NK-92 treated with Interleukin-12 subunit alpha and Interleukin-12 subunit beta, amount 100 ng/mL, for 24 hours (cell line): ENCODE measurements around the gene FGD6.
"Not testable (repeated sequence)": the region's sequence is repeated elsewhere in the genome, so short reads cannot be mapped to it uniquely, and the experiment has no call there.

ENCODE experiments used
- DNase-seq: peaks from one replicate; lab custom pipeline; 2025; lab: John Stamatoyannopoulos, UW

FGD6 gene

GRCh38 chr12:95178136-95178535, 39.1 kb downstream of the FGD6 start:
- DNase-seq: no peak

DNA sequence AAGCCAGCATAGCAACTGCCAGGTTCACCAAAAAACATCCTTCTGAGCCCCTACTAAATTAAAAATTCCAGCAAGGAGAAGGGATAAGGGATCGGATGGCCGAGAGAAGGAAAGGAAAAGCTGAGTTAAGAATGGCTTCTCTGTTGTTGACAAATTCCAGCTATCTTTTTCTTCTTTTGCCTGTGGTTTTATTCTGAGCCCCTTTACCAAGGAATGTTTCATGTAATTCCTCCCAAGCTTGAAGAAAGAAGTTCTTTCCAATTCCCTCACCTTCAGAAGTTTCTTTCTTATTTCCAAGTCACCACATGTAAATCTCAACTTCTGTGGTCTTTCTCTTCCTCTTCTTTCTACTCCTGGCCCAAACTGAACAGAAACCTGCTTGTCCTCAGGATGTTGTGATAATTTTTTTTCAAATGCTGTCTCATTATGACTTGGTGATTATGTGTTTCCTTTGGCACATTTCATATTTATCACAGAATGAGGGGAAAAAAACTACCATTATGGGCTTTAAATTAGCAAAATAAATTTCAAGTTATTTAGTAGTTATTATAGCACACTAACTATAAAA, 40.0 kb downstream of the FGD6 start:
- DNase-seq: no peak

GRCh38 chr12:95173392-95174251, 43.6 kb downstream of the FGD6 start:
- DNase-seq: no peak

DNA sequence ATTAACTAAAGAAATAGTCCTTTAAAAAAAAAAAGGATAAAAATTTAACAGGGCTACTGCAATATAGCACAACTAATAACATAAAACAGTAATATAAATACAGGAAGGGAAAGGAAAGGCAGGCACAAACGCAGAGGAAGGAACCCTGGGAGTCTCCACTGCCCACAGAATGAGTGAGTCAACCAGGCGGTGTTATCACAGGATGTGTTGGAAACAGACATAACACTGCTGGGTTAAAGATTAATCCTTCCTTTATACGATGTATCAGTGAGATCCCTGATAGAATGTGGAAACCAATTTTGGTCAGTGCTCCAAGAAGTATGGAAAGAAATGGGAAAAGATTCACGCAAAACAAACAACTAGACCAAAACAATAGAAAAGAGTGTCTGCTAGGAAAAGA, 47.9 kb downstream of the FGD6 start:
- no peak for DNase-seq

GRCh38 chr12:95168746-95169145, 48.5 kb downstream of the FGD6 start:
- DNase-seq: no peak

- no peak for DNase-seq
These were observed 52.6 kb downstream of the FGD6 start for GRCh38 chr12:95164656-95165055.

DNA sequence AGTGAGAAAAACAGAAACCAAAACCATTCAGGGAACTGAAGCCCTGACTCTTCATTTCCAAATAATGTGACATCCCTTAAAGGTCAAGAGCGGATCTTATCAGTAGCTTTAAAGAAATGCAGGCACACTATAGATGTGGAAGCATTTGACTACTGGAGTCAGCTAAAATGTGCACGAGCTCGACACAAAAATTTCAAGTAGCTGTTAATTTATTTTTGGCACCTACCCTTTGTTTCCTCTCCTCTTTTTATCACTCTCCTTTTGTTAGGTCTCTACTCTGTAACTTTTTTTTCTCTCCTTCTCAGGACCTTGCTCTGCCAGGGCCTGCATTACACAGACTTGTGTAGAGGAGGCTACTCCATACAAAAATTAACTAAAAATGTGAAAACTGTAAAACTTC, 58.3 kb downstream of the FGD6 start:
- no peak for DNase-seq

DNA sequence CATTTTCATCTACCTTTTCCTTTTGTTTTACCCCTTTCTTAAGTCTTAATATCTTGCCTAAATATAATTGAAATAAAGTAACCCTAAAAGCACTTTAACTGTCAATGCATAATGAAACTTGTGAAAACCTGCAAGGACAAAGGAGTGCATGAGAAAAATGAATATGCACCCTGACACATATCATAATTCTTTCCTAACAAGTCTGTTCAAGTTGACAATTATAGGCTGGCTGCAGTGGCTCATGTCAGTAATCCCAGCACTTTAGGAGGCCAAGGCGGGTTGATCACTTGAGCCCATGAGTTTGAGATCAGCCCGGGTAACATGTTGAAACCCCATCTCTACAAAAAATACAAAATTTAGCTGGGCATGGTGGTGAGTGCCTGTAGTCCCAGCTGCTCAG, 65.4 kb downstream of the FGD6 start:
- DNase-seq: no peak

GRCh38 chr12:95151406-95151805, 65.9 kb downstream of the FGD6 start:
- no peak for DNase-seq

- no peak for DNase-seq
These were observed 66.8 kb downstream of the FGD6 start for GRCh38 chr12:95150501-95150900.

DNA sequence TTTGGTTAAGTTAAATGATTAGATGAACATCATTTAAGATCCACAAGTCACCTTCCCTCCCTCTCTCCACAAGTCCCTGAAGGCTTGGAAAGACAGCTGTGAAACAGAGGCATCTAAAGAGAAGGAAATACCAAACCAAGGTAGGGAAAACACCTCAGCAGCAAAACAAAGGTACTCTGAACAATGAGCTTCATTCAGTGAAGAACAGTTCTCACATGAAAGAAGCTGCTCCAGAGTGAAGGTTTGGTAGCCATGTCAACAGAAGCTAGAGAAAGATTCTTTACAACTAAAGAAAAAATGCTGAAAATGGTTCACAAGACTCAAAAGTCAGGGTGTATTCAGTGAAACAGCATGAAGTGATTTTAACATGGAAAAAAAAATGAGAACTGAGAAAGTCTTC, 69.4 kb downstream of the FGD6 start:
- DNase-seq: no peak

- DNase-seq: no peak
These were observed 70.5 kb downstream of the FGD6 start for GRCh38 chr12:95146769-95147168.

DNA sequence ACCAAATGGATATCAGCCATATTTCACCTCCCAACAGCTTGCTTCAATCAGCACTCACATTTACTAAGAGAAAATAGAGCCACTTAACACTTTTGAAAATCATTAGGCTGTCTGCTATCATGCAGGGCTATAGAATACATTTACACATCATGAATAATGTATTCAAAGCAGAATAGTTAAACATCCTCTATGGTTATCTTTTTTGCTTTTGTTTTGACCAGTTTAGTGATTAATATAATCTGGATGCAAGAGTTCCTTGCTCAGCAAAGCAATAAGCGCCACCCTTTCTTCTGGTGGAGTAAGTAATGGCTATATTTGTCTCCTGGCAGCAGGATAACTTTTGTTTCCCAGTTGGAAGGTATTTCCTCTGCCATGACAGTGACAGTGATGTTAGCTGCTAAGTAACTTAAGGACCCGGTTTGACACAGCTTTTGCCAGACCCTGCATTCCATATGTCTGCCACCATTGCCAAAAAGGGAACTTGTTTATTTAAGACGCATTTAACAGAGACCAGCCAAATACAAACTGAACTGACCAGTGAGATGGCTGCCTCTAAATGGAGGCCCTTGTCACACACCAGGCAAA, 73.6 kb downstream of the FGD6 start:
- DNase-seq: no peak

GRCh38 chr12:95142431-95143151, 74.7 kb downstream of the FGD6 start:
- no peak for DNase-seq

DNA sequence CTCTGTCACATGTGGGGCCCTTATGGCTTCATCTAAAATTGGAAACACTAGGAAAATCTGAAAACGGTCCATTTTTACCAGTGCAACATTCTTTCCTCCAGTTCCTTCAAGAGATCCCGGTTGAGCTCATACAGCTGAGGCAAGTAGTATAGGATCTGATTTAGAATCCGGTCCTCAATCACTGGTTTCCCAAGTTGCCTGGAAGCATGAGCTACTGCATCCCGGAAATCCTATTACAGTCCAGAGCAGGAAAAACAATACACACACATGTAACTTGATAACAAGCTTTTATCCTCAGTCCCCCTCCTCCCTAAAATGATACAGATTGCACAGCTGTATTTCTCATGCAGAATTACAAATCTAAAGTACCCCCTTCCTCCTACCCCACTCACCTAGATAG, 76.0 kb downstream of the FGD6 start:
- no peak for DNase-seq

DNA sequence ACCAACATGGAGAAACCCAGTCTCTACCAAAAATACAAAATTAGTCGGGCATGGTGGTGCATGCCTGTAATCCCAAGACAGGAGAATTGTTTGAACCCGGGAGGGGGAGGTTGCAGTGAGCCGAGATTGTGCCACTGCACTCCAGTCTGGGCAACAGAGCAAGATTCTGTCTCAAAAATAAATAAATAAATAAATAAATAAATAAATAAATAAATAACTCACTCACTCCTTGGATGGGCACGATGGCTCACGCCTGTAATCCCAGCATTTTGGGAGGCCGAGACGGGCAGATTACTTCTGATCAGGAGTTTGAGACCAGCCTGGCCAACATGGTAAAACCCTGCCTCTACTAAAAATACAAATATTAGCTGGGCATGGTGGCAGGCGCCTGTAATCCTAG, 79.2 kb downstream of the FGD6 start:
- DNase-seq: not testable (repeated sequence)

DNA sequence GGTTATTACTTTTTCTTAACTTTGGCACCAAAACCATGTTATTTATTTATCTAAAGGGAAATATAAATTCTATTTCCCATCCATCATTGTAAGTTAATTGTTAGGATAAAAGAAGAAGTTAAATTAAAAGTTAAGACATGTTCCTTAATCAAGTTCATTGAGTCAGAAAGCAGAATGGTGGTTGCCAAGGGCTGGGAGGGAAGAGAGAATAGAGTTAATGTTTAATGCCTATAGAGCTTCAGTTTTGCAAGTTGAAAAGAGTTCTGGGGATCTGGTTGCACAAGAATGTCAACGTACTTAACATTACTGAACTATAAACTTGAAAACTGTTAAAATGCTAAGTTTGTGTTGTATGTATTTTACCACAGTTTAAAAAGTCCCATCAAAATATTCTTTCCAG, 80.7 kb downstream of the FGD6 start:
- no peak for DNase-seq

DNA sequence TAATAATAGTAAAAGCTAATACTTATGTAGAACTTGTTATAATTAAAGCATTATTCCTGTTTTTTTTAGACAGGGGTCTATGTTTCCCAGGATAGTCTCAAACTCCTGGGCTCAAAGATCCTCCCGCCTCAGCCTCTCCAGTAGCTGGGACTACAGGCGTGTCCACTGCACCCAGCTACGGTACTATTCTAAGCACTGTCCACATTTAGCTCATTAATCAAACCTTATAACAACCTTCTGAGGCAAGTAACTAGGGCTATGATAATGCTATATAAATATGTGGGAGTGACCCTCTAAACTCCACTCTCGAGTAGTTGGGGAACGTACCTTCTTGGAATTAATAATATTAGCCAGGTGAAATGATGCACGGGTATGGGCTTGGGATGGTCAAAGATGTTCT, 83.2 kb downstream of the FGD6 start:
- DNase-seq: no peak

DNA sequence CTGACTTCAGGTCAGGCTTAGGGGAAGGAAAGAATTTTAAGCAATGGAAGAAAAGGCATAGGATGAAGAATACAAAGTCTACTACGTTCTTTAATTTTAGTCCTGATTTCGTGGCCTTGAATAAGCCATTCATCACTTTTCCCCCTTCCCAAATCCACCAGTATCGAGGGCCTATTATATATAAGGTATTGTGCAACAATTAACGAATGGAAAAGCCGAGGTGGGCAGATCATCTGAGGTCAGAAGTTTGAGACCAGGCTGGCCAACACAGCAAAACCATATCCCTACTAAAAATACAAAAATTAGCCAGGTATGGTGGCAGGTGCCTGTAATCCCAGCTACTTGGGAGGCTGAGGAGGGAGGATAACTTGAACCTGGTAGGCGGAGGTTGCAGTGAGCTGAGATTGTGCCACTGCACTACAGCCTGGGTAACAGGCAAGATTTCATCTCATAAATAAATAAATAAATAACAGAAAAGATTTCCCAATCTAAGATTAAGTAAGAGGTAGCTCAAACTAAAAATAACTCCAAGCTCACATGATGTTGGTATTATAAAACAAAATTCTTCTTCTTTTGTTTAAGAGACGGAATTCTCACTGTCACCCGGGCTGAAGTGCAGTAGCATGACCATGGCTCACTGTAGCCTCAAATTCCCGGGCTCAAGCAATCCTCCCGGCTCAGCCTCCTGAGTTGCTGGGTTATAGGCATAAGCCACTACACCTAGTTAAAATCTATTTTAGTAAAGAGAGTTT, 85.5 kb downstream of the FGD6 start:
- no peak for DNase-seq

DNA sequence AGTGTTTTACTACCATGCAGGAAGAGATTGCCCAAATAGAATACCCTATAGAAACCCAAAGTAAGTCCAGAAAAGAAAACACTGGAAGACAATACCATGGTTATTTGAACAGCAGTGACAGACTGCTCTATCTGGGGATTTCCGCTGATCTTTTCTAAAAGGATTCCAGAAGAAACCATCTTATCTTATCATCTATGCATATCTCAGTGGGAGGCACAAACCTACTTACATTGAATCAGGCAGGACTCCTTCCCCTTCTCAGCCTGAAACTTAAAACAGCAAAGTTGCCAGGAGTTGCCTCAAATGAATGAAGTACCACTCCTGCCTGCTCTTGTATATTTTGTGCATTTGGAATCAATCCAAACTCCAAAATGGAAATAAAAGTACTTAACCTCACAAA, 87.2 kb downstream of the FGD6 start:
- DNase-seq: no peak

DNA sequence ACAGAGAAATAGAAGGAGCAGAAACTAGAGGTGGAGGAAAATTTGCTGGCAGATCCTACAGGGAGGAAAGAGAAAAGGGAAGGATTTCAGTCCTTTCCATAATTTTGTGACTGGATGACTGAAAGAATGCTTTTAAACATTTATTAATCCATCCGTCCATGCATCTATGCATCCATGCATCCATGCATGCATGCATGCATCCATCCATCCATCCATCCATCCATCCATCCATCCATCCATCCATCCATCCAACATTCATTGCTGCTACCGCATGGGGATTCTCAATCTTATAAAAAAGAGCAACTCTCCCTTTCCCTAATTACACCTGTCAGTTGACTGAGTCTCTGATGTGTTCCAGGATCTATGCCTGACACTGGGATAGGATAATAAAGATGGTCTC, 88.2 kb downstream of the FGD6 start:
- no peak for DNase-seq

DNA sequence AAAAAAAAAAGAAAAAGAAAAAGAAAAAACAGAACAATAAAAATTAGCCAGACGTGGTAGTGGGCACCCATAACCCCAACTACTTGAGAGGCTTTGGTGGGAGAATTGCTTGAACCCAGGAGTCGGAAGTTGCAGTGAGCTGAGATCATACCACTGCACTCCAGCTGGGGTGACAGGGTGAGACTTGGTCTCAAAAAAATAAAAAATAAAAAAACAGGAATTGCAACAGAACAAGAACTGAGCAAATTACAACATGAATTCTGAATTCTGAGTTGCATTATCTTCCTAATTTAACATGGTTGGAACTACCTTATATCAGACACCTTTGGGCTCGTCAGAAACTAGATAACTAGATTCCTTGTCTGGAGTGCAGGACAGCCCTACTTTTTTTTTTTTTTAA, 90.5 kb downstream of the FGD6 start:
- no peak for DNase-seq
